SK-N-SH treated with all-trans-retinoic acid at 6 μM for 48 hours (cell line): ENCODE data around the gene ADGRG6.

Experiments
- ATAC-seq: fragments of 200-7000 bp; cut with Tn5 transposase; 3 replicates; pipeline ENCODE4 v1.9.1; 2020; ENCODE audit warnings: mild to moderate bottlenecking, moderate library complexity
- BACH2 ChIP-seq: fragments of 250-450 bp; sonication (Bioruptor Pico); IDR thresholded peaks from 2 replicates; pipeline ENCODE4 v1.9.0; 2021; ENCODE audit warnings: mild to moderate bottlenecking, borderline replicate concordance
- CSDC2 ChIP-seq: fragments of 250-450 bp; sonication (Bioruptor Pico); IDR thresholded peaks from 2 replicates; pipeline ENCODE4 v1.5.0; 2020; ENCODE audit warnings: mild to moderate bottlenecking, moderate library complexity
- ESRRG ChIP-seq: fragments of 250-450 bp; sonication (Bioruptor Pico); IDR thresholded peaks from 2 replicates; pipeline ENCODE4 v1.6.1; 2021; ENCODE audit warnings: mild to moderate bottlenecking
- GLIS3 ChIP-seq: fragments of 250-450 bp; sonication (Bioruptor Pico); IDR thresholded peaks from 2 replicates; pipeline ENCODE4 v1.5.0; 2020; ENCODE audit warnings: mild to moderate bottlenecking, moderate library complexity
- ISL1 ChIP-seq: fragments of 250-450 bp; sonication (Bioruptor Pico); IDR thresholded peaks from 2 replicates; pipeline ENCODE4 v2.1.2; 2022; ENCODE audit warnings: mild to moderate bottlenecking, moderate library complexity
- OSR1 ChIP-seq: fragments of 250-450 bp; sonication (Bioruptor Pico); IDR thresholded peaks from 2 replicates; pipeline ENCODE4 v1.8.0; 2022; ENCODE audit warnings: moderate library complexity, mild to moderate bottlenecking, inconsistent platforms
- PPARA ChIP-seq: fragments of 250-450 bp; sonication (Bioruptor Pico); IDR thresholded peaks from 2 replicates; pipeline ENCODE4 v1.5.0; 2020; ENCODE audit warnings: mild to moderate bottlenecking, borderline replicate concordance
- RARB ChIP-seq: fragments of 250-450 bp; sonication (Bioruptor Pico); IDR thresholded peaks from 2 replicates; pipeline ENCODE4 v1.8.0; 2021; ENCODE audit warnings: mild to moderate bottlenecking, moderate library complexity
- SNAI2 ChIP-seq: fragments of 250-450 bp; sonication (Bioruptor Pico); IDR thresholded peaks from 2 replicates; pipeline ENCODE4 v1.5.0; 2020; ENCODE audit warnings: mild to moderate bottlenecking, moderate library complexity
- TOX ChIP-seq: fragments of 250-450 bp; sonication (Bioruptor Pico); IDR thresholded peaks from 2 replicates; pipeline ENCODE4 v1.8.0; 2021; ENCODE audit warnings: mild to moderate bottlenecking, moderate library complexity, borderline replicate concordance
- ZFP3 ChIP-seq: fragments of 250-450 bp; sonication (Bioruptor Pico); IDR thresholded peaks from 2 replicates; pipeline ENCODE4 v1.5.0; 2020; ENCODE audit warnings: mild to moderate bottlenecking, moderate library complexity
- ZFP30 ChIP-seq: fragments of 450-650 bp; formaldehyde crosslinking; IDR thresholded peaks from 2 replicates; pipeline ENCODE4 v1.5.0; 2022; ENCODE audit warnings: mild to moderate bottlenecking, moderate library complexity
- ZNF565 ChIP-seq: fragments of 450-650 bp; formaldehyde crosslinking; conservative IDR thresholded peaks from 2 replicates; pipeline ENCODE4 v1.5.0; 2020; ENCODE audit warnings: low read depth, mild to moderate bottlenecking, moderate library complexity
- ZNF70 ChIP-seq: fragments of 450-650 bp; formaldehyde crosslinking; IDR thresholded peaks from 2 replicates; pipeline ENCODE4 v1.5.0; 2020; ENCODE audit warnings: mild to moderate bottlenecking, moderate library complexity
- ZNF8 ChIP-seq: fragments of 450-650 bp; formaldehyde crosslinking; IDR thresholded peaks from 2 replicates; pipeline ENCODE4 v1.5.0; 2020; ENCODE audit warnings: mild to moderate bottlenecking, moderate library complexity
- TF ChIP-seq, protein P1 (sequence below): fragments of 250-450 bp; sonication (Bioruptor Pico); IDR thresholded peaks from 2 replicates; pipeline ENCODE4 v1.5.1; 2020; ENCODE audit warnings: low read depth, mild to moderate bottlenecking, moderate library complexity
- TF ChIP-seq, protein P2 (sequence below): fragments of 250-450 bp; sonication (Bioruptor Pico); IDR thresholded peaks from 2 replicates; pipeline ENCODE4 v1.8.0; 2021; ENCODE audit warnings: low read depth, mild to moderate bottlenecking, moderate library complexity, borderline replicate concordance
- TF ChIP-seq, protein P3 (sequence below): fragments of 250-450 bp; sonication (Bioruptor Pico); IDR thresholded peaks from 2 replicates; pipeline ENCODE4 v1.5.1; 2021; ENCODE audit warnings: mild to moderate bottlenecking, moderate library complexity
- TF ChIP-seq, protein P4 (sequence below): fragments of 250-450 bp; sonication (Bioruptor Pico); IDR thresholded peaks from 2 replicates; pipeline ENCODE4 v1.8.0; 2020; ENCODE audit warnings: mild to moderate bottlenecking, moderate library complexity, borderline replicate concordance
- TF ChIP-seq, protein P5 (sequence below): fragments of 250-450 bp; sonication (Bioruptor Pico); IDR thresholded peaks from 2 replicates; pipeline ENCODE4 v1.5.0; 2020; ENCODE audit warnings: mild to moderate bottlenecking, moderate library complexity

Gene ADGRG6

DNA sequence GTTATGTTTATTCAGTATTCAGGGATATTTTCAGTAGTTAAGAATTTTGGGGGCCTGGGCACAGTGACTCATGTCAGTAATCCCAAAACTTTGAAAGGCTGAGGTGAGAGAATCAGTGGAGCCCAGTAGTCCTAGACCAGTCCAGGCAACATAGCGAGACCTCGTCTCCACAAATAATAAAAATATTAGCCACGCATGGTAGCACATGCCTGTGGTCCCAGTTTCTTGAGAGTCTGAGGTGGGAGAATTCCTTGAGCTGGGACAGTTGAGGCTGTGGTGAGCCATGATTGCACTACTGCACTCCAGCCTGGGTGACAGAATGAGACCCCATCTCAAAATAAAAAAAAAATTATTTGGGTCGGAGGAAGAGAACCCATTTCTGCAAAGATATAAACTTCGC is 20.3 kb downstream of the ADGRG6 start (continued):
- TF ChIP-seq ZNF70 (CRISPR knock-in tag) = no peak
- TF ChIP-seq ZFP30 = no peak
- TF ChIP-seq ZFP3 (CRISPR knock-in tag) = no peak
- TF ChIP-seq BACH2 (CRISPR knock-in tag) = no peak
- TF ChIP-seq ISL1 = no peak

DNA sequence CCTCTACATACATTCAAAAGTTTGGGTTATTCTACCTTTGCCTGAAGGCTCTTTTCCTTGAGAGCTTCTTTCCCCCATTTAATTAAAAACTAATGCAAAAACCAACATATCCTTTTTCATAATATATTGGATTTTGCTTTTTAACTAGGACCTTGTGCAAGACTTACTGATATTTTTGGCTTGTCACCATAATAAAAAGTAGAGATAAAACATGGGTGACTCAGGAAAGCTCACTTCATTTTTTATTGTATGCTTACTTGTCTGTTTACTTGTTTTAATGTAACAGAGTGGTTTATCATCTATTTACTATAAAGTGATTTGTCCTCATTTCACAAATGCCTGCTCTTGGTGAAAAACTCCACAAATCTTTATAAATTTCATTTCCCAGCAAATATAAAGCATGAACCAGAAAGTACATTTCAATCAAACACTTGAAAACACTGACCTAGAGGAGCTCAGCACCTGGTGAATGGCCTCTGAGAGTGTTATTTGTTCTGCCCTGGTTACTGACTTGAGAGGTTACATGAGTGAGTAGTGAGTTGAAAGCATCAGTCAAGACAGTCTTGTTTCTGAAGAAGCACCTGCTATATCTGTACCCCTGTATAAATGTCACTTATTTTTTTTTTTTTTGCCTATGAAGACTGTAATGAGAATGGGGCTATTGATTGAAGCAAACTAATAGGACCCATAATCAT is 20.8 kb downstream of the ADGRG6 start:
- TF ChIP-seq ZFP3 (CRISPR knock-in tag) (no peak), RARB (CRISPR knock-in tag) (no peak), PPARA (CRISPR knock-in tag) (no peak), BACH2 (CRISPR knock-in tag) (no peak), TOX (no peak), ZNF70 (CRISPR knock-in tag) (no peak)
- TF ChIP-seq, protein P1, sequence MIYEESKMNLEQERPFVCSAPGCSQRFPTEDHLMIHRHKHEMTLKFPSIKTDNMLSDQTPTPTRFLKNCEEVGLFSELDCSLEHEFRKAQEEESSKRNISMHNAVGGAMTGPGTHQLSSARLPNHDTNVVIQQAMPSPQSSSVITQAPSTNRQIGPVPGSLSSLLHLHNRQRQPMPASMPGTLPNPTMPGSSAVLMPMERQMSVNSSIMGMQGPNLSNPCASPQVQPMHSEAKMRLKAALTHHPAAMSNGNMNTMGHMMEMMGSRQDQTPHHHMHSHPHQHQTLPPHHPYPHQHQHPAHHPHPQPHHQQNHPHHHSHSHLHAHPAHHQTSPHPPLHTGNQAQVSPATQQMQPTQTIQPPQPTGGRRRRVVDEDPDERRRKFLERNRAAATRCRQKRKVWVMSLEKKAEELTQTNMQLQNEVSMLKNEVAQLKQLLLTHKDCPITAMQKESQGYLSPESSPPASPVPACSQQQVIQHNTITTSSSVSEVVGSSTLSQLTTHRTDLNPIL (CRISPR knock-in tag) = no peak
- TF ChIP-seq, protein P2, sequence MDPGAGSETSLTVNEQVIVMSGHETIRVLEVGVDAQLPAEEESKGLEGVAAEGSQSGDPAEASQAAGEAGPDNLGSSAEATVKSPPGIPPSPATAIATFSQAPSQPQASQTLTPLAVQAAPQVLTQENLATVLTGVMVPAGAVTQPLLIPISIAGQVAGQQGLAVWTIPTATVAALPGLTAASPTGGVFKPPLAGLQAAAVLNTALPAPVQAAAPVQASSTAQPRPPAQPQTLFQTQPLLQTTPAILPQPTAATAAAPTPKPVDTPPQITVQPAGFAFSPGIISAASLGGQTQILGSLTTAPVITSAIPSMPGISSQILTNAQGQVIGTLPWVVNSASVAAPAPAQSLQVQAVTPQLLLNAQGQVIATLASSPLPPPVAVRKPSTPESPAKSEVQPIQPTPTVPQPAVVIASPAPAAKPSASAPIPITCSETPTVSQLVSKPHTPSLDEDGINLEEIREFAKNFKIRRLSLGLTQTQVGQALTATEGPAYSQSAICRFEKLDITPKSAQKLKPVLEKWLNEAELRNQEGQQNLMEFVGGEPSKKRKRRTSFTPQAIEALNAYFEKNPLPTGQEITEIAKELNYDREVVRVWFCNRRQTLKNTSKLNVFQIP (CRISPR knock-in tag) = no peak
- TF ChIP-seq, protein P3, sequence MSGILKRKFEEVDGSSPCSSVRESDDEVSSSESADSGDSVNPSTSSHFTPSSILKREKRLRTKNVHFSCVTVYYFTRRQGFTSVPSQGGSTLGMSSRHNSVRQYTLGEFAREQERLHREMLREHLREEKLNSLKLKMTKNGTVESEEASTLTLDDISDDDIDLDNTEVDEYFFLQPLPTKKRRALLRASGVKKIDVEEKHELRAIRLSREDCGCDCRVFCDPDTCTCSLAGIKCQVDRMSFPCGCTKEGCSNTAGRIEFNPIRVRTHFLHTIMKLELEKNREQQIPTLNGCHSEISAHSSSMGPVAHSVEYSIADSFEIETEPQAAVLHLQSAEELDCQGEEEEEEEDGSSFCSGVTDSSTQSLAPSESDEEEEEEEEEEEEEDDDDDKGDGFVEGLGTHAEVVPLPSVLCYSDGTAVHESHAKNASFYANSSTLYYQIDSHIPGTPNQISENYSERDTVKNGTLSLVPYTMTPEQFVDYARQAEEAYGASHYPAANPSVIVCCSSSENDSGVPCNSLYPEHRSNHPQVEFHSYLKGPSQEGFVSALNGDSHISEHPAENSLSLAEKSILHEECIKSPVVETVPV (CRISPR knock-in tag) = no peak
- TF ChIP-seq, all 23 proteins: peak for 0
- peak; percentile 11; the same call in 1 of the 3 replicates for ATAC-seq

DNA sequence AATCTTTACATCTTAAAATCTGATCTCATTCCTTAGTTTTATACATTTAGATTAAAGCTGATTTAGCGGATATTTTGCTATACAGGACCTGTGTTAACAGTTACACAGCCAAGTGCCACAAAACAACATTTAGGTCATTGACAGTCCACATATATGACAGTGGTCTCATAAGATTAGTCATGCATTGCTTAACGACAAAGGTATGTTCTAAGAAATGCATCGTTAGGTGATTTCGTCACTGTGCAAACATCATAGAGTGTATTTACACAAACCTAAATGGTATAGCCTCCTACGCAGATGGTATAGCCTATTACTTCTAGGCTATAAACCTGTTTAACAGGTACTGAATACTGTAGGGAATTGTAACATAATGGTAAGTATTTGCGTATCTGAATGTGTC is 21.6 kb downstream of the ADGRG6 start:
- ATAC-seq = no peak

More for the DNA sequence above, 21.6 kb downstream of the ADGRG6 start:
- TF ChIP-seq ZFP3 (CRISPR knock-in tag) = no peak
- no peak for TF ChIP-seq SNAI2 (CRISPR knock-in tag)
- no peak for TF ChIP-seq ESRRG (CRISPR knock-in tag)
- TF ChIP-seq ZNF8 (CRISPR knock-in tag) = no peak
- no peak for TF ChIP-seq PPARA (CRISPR knock-in tag)
- no peak for TF ChIP-seq TOX
- TF ChIP-seq, protein P2 (CRISPR knock-in tag) = no peak
- no peak for TF ChIP-seq OSR1 (CRISPR knock-in tag)
- no peak for TF ChIP-seq ZNF70 (CRISPR knock-in tag)
- TF ChIP-seq, protein P1 (CRISPR knock-in tag) = no peak
- TF ChIP-seq, protein P4, sequence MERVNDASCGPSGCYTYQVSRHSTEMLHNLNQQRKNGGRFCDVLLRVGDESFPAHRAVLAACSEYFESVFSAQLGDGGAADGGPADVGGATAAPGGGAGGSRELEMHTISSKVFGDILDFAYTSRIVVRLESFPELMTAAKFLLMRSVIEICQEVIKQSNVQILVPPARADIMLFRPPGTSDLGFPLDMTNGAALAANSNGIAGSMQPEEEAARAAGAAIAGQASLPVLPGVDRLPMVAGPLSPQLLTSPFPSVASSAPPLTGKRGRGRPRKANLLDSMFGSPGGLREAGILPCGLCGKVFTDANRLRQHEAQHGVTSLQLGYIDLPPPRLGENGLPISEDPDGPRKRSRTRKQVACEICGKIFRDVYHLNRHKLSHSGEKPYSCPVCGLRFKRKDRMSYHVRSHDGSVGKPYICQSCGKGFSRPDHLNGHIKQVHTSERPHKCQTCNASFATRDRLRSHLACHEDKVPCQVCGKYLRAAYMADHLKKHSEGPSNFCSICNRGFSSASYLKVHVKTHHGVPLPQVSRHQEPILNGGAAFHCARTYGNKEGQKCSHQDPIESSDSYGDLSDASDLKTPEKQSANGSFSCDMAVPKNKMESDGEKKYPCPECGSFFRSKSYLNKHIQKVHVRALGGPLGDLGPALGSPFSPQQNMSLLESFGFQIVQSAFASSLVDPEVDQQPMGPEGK (CRISPR knock-in tag) = no peak
- no peak for TF ChIP-seq GLIS3 (CRISPR knock-in tag)
- no peak for TF ChIP-seq ZFP30
- TF ChIP-seq, protein P5, sequence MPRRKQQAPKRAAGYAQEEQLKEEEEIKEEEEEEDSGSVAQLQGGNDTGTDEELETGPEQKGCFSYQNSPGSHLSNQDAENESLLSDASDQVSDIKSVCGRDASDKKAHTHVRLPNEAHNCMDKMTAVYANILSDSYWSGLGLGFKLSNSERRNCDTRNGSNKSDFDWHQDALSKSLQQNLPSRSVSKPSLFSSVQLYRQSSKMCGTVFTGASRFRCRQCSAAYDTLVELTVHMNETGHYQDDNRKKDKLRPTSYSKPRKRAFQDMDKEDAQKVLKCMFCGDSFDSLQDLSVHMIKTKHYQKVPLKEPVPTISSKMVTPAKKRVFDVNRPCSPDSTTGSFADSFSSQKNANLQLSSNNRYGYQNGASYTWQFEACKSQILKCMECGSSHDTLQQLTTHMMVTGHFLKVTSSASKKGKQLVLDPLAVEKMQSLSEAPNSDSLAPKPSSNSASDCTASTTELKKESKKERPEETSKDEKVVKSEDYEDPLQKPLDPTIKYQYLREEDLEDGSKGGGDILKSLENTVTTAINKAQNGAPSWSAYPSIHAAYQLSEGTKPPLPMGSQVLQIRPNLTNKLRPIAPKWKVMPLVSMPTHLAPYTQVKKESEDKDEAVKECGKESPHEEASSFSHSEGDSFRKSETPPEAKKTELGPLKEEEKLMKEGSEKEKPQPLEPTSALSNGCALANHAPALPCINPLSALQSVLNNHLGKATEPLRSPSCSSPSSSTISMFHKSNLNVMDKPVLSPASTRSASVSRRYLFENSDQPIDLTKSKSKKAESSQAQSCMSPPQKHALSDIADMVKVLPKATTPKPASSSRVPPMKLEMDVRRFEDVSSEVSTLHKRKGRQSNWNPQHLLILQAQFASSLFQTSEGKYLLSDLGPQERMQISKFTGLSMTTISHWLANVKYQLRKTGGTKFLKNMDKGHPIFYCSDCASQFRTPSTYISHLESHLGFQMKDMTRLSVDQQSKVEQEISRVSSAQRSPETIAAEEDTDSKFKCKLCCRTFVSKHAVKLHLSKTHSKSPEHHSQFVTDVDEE (CRISPR knock-in tag) = no peak
- TF ChIP-seq CSDC2 = no peak
- no peak for TF ChIP-seq ZNF565 (CRISPR knock-in tag)
- TF ChIP-seq, protein P3 (CRISPR knock-in tag) = no peak
- no peak for TF ChIP-seq RARB (CRISPR knock-in tag)
- TF ChIP-seq BACH2 (CRISPR knock-in tag) = no peak
- TF ChIP-seq, all 23 proteins: peak for 0
